ENCODE measurements around the gene CCDC88C. TPM values are rescaled to one million over a fixed set of nuclear protein-coding genes. Genes with fewer than 3 reads are reported as not detected.

CCDC88C gene
- total RNA-seq, 1 donor from 2014 or later: 9.2 TPM

- Histone ChIP-seq H3K36me3 (no peaks in the 10 kb centered on the region), H3K4me1 (no peaks in the 10 kb centered on the region), H3K27ac (no peak overlapping the region), H3K4me3 (peak overlapping the region in 1 of 2 donors; percentile 9), H3K9me3 (no peaks in the 10 kb centered on the region), H3K27me3 (no peaks in the 10 kb centered on the region)
- no peak for TF ChIP-seq CTCF (IDR thresholded peaks at IDR 0.05)
- intact Hi-C loops (cut with DNase I): no loop called here
- no peak for DNase-seq (ENCODE audit: low spot score in 2 of 2)
These were observed 172.6 kb downstream of the CCDC88C start for GRCh38 chr14:91245029-91245428.

- no peak for TF ChIP-seq CTCF (IDR thresholded peaks at IDR 0.05)
- H3K4me1 ChIP-seq: no peaks in the 10 kb centered on the region
- no peaks in the 10 kb centered on the region for H3K36me3 ChIP-seq
- no peak within 1 kb of the TSS for H3K27ac ChIP-seq
- DNase-seq (ENCODE audit: low spot score in 2 of 2): no peak
- no peaks in the 10 kb centered on the region for H3K9me3 ChIP-seq
- peak within 1 kb of the TSS in 1 of 2 donors; percentile 9 for H3K4me3 ChIP-seq
- intact Hi-C loops (cut with DNase I): no loop called here
- no peaks in the 10 kb centered on the region for H3K27me3 ChIP-seq
These were observed 173.1 kb downstream of the CCDC88C start, which contains the start of gene GPR68 for GRCh38 chr14:91244501-91244901. GPR68 (minus strand) TSS chr14:91244704; CDS start chr14:91235050, 9,654 bp downstream.

- no peak for TF ChIP-seq CTCF (IDR thresholded peaks at IDR 0.05)
- peak overlapping the region in 1 of 2 donors; percentile 22 for H3K27ac ChIP-seq
- intact Hi-C loops (cut with DNase I): no loop called here
- H3K9me3 ChIP-seq: peaks cover 0 to 5% of the 10 kb centered on the region in 2 donors
- no peaks in the 10 kb centered on the region for H3K36me3 ChIP-seq
- DNase-seq (ENCODE audit: low spot score in 2 of 2): no peak
- no peaks in the 10 kb centered on the region for H3K27me3 ChIP-seq
- H3K4me1 ChIP-seq: no peaks in the 10 kb centered on the region
- no peak overlapping the region for H3K4me3 ChIP-seq
These were observed 174.5 kb downstream of the CCDC88C start for GRCh38 chr14:91243074-91243471.

GRCh38 chr14:91242635-91243034 is 175.0 kb downstream of the CCDC88C start:
- H3K4me1 ChIP-seq: no peaks in the 10 kb centered on the region
- peak overlapping the region in 1 of 2 donors; percentile 22 for H3K27ac ChIP-seq
- no peaks in the 10 kb centered on the region for H3K27me3 ChIP-seq
- peaks cover 0 to 5% of the 10 kb centered on the region in 2 donors for H3K9me3 ChIP-seq
- intact Hi-C loops (cut with DNase I): no loop called here
- no peaks in the 10 kb centered on the region for H3K36me3 ChIP-seq
- TF ChIP-seq CTCF (IDR thresholded peaks at IDR 0.05): no peak
- no peak for DNase-seq (ENCODE audit: low spot score in 2 of 2)
- no peak overlapping the region for H3K4me3 ChIP-seq

- no peak overlapping the region for H3K4me3 ChIP-seq
- no peaks in the 10 kb centered on the region for H3K4me1 ChIP-seq
These were observed 175.8 kb downstream of the CCDC88C start for GRCh38 chr14:91241863-91242262.

More at GRCh38 chr14:91241863-91242262, 175.8 kb downstream of the CCDC88C start:
- Histone ChIP-seq H3K27me3 (no peaks in the 10 kb centered on the region), H3K9me3 (peaks cover 0 to 5% of the 10 kb centered on the region in 2 donors), H3K36me3 (no peaks in the 10 kb centered on the region), H3K27ac (no peak overlapping the region)
- intact Hi-C loops (cut with DNase I): no loop called here
- no peak for TF ChIP-seq CTCF (IDR thresholded peaks at IDR 0.05)
- DNase-seq (ENCODE audit: low spot score in 2 of 2): no peak

Data from ascending aorta (tissue), 2 donors.